HG02571 (cell line): ENCODE results near the gene BAG1.

Experiments
- ATAC-seq: cut with Tn5 transposase; IDR thresholded peaks from one replicate; pipeline ENCODE4 v1.9.1; 2021; ENCODE audit warnings: mild to moderate bottlenecking, moderate library complexity; ENCODE audit not compliant: unreplicated experiment

BAG1 gene

GRCh38 chr9:33220681-33221567, 43.6 kb downstream of the BAG1 start:
- no peak for ATAC-seq

GRCh38 chr9:33211695-33212393, 52.7 kb downstream of the BAG1 start:
- no peak for ATAC-seq

GRCh38 chr9:33210006-33210715, 54.3 kb downstream of the BAG1 start:
- ATAC-seq, result no peak

- ATAC-seq, result no peak
These were observed 55.1 kb downstream of the BAG1 start for GRCh38 chr9:33209394-33209793.

- peak; percentile 99 for ATAC-seq
These were observed 61.8 kb downstream of the BAG1 start for GRCh38 chr9:33202552-33203201.
